T-helper 2 cell treated with Interferon-gamma antibody and Interleukin-4, amounts not matched to agents 5 μg/mL and 100 μg/mL, for 36 hours (primary cell): ENCODE measurements around the gene MAPK11.

Experiments
- DNase-seq: peaks from one replicate; pipeline ENCODE4 v3.0.0; 2021; ENCODE audit warnings: low spot score
- H3K27ac Mint-ChIP-seq: one replicate; pipeline ENCODE4 v1.8.0; 2021; ENCODE audit warnings: mild to moderate bottlenecking, mixed read lengths
- H3K27me3 Mint-ChIP-seq: one replicate; pipeline ENCODE4 v1.8.0; 2021; ENCODE audit warnings: low read depth, mixed read lengths
- H3K36me3 Mint-ChIP-seq: one replicate; pipeline ENCODE4 v1.8.0; 2021; ENCODE audit warnings: low read depth, mixed read lengths
- H3K4me1 Mint-ChIP-seq: one replicate; pipeline ENCODE4 v1.8.0; 2021; ENCODE audit warnings: low read depth, mixed read lengths
- H3K4me3 Mint-ChIP-seq: one replicate; pipeline ENCODE4 v1.8.0; 2022; ENCODE audit warnings: mild to moderate bottlenecking, moderate library complexity, mixed read lengths
- H3K9me3 Mint-ChIP-seq: one replicate; pipeline ENCODE4 v1.8.0; 2021; ENCODE audit warnings: mixed read lengths

The MAPK11 gene

DNA sequence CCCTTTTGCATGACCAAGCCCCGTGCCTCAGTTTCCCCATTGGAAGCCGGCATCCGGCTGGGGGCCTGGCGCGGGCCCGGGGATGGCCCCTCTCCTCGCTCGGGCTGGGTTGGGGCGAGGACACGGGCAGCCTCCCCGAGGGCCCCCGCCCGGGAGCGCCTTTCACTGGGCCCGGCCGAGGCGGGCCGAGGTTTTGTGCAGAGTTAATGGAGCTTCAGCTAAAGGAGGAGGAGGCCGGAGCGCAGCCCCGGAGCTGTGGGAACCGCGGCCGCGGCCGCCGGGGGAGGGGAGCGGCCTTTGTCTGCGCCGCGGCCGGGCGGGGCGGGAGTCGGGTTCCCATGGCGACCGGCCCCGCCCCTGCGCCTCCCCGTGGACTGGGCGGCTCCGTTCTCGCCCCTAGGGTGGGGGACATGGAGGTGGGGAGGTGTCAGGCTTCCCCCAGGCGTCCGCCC, 1.4 kb upstream of the MAPK11 start:
- no peaks in the 10 kb centered on the region for H3K36me3 Mint-ChIP-seq
- H3K4me3 Mint-ChIP-seq = no peak overlapping the region
- H3K27ac Mint-ChIP-seq = no peak overlapping the region
- peak; percentile 42 for DNase-seq
- H3K9me3 Mint-ChIP-seq = no peaks in the 10 kb centered on the region
- H3K27me3 Mint-ChIP-seq = peaks cover 19% of the 10 kb centered on the region
- peaks cover 5% of the 10 kb centered on the region for H3K4me1 Mint-ChIP-seq

DNA sequence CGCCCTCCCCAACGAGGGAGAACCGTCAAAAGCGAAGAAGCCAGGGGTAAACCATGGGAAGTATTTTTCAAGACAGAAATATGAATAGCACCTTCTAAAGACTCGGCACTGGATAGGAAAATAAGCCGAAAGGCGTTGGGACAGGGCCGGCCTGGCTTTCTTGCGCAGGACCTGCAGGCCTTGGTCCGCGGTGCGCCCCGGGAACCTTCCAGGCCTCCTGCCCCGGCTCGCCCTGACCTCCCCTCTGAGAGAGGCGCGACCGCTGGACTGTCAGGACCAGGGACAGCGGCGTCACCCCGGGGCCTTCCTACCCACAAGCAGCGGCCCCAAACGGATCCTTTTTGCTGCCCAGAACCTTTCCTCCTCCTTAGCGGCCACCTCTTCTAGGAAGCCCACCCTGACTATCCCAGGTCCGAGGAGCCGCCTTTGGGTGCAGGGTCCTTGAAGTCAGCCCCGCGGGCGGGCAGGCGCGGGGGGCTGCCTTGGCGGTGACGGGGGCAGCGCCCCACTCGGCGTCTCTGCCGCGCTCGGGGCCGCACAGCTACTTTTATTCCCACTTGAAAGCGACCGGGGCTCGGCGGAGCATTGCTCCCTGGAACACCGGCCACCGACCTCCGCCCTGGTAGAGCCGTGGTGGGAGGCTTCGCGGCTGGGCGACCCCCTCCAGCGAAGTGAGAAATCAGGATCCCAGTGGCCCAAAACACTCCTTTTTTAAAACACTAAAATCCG, 650 bp upstream of the MAPK11 start:
- DNase-seq = peak; percentile 69
- Mint-ChIP-seq H3K27me3 (peaks cover 19% of the 10 kb centered on the region), H3K36me3 (no peaks in the 10 kb centered on the region), H3K4me1 (peaks cover 5% of the 10 kb centered on the region), H3K9me3 (no peaks in the 10 kb centered on the region), H3K4me3 (peak overlapping the region; percentile 71), H3K27ac (no peak overlapping the region)

DNA sequence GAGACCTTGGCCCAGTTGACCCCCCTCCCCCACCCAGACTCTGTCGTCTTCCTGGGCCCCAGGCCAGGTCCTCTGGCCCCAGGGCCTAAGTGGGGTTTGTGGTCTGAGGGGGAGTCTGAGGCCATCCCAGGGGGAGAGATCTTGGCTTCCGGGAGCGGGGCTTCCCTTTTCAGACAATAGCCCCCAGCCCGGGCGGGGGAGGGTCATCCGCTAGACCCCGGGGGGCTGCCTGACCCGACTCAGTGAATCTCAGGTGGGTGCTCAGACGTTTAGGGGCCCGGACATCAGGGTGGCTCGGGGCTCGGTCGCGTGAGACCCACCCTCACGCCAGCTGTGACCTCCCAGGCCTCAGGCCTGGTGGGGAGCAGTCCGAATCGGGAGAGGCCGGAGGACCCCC, 609 bp downstream of the MAPK11 start:
- H3K9me3 Mint-ChIP-seq = no peaks in the 10 kb centered on the region
- no peak for DNase-seq
- no peaks in the 10 kb centered on the region for H3K36me3 Mint-ChIP-seq
- no peak overlapping the region for H3K27ac Mint-ChIP-seq
- H3K27me3 Mint-ChIP-seq = peaks cover 19% of the 10 kb centered on the region
- H3K4me1 Mint-ChIP-seq = peaks cover 5% of the 10 kb centered on the region
- H3K4me3 Mint-ChIP-seq = peak overlapping the region; percentile 70

DNA sequence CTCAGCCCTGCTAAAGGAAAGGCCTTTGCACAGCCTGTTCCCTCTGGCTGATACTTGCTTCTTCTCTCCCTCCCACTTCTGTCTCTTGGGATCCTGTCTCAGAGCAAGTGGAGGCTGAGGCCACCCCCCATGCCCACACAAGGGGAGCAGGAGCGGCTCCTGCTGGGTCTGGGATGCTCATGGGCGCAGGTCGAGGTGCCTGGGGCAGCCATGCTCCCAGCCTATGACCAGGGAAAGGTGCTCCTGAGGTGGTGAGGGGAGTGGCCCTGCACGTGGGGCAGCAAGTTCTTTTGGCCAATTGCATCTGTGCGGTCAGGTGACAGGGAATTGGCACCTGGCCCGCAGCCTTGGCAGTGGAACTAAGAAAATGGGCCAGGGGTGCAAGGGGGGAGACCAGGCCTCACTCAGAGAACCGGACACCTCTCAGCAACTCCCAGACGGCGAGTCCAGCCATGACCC, 1.5 kb downstream of the MAPK11 start:
- no peak for DNase-seq
- Mint-ChIP-seq H3K36me3 (no peaks in the 10 kb centered on the region), H3K9me3 (no peaks in the 10 kb centered on the region), H3K27me3 (peaks cover 13% of the 10 kb centered on the region), H3K4me3 (peak overlapping the region; percentile 36), H3K27ac (no peak overlapping the region), H3K4me1 (peaks cover 2% of the 10 kb centered on the region)

DNA sequence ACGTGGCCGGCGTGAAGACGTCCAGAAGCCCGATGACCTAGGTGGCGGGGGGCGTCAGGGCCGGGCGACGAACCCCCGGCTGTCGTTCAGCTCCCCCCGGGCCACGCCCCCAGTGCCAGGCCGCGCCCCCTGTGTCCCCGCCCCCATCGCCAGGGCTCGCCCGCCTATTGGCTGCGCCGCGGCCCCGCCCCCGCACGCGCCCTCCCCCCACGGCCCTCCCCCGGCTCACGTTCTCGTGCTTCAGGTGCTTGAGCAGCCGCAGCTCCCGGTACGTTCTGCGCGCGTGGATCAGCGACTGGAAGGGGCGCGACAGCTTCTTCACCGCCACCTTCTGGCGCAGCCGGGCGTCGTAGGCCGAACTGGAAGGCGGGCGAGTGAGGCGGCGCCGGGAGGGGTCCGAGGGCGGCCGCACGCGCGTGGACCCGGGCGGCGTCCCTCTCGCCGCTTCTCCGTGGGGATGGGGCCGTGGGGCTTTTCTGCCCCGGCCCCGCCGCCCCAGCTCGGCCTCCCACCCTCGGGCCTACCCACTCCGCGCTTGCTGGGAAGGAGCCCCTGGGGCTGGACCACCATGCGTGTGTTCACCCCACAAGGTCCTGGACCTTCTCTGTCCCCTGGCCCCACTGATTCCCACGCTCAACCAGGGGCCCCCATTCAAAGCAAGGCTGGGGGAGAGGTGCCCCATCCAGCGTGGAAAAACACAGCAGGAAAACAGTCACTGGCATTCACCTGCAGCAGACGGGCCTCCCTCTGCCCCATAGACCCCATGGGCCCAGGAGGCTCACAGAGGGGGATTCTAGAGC, 2.4 kb downstream of the MAPK11 start:
- Mint-ChIP-seq H3K9me3 (no peaks in the 10 kb centered on the region), H3K4me3 (no peak overlapping the region), H3K27ac (no peak overlapping the region), H3K36me3 (no peaks in the 10 kb centered on the region), H3K4me1 (peaks cover under 1% of the 10 kb centered on the region), H3K27me3 (peaks cover 11% of the 10 kb centered on the region)
- no peak for DNase-seq

DNA sequence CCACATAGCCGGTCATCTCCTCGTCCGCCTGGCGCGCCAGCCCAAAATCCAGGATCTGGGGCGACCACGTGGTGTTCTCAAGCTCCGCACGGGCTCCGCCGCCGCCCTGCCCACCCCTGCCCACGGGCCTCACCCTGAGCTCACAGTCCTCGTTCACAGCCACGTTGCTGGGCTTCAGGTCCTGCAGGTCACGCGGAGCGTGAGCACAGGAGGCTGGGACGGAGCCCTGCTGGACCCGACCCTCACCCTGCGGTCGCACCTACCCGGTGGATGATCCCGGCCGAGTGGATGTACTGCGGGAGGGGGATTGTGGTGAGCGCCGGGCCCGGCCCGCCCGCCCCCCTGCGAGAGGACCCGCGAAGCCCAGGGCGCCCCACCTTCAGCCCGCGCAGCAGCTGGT, 3.2 kb downstream of the MAPK11 start:
- Mint-ChIP-seq H3K4me3 (no peak overlapping the region), H3K4me1 (peaks cover 4% of the 10 kb centered on the region), H3K27me3 (peaks cover 14% of the 10 kb centered on the region), H3K27ac (no peak overlapping the region), H3K36me3 (no peaks in the 10 kb centered on the region), H3K9me3 (no peaks in the 10 kb centered on the region)
- no peak for DNase-seq

DNA sequence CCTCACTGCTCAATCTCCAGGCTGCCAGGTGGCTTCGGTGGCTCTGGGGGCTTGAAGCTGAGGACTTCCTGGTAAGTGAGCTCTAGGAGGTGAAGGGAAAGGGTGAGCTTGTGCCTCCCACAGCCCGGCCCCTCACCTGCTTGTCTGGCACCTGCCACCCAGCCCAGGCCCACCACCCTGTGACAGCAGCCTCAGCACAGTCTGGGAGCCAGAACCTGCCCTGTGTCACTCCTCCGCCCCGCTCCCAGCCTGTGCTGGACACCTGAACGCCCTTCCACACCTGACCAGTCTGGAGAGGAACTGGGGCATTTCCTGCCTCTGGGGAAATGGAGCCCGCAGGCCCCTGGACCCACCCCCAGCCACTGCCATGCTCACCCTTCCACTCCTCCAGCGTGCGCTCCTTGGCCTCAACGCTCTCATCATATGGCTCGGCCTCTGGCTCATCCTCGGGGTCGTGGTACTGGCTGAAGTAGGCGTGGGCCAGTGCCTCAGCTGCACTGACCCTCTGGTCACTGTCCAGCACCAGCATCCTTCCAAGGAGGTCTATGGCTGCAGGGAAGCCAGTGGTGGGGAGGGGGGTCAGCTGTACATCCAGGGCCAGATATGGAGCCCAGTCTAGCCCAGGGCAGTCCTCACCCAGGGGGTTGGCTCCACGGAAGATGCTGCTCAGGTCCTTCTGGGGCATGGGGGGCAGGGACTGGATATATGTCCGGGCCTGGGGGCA, 5.1 kb downstream of the MAPK11 start:
- Mint-ChIP-seq H3K4me1 (peaks cover 5% of the 10 kb centered on the region), H3K9me3 (no peaks in the 10 kb centered on the region), H3K27ac (no peak overlapping the region), H3K27me3 (peaks cover 16% of the 10 kb centered on the region), H3K4me3 (no peak overlapping the region), H3K36me3 (no peaks in the 10 kb centered on the region)
- DNase-seq = no peak

DNA sequence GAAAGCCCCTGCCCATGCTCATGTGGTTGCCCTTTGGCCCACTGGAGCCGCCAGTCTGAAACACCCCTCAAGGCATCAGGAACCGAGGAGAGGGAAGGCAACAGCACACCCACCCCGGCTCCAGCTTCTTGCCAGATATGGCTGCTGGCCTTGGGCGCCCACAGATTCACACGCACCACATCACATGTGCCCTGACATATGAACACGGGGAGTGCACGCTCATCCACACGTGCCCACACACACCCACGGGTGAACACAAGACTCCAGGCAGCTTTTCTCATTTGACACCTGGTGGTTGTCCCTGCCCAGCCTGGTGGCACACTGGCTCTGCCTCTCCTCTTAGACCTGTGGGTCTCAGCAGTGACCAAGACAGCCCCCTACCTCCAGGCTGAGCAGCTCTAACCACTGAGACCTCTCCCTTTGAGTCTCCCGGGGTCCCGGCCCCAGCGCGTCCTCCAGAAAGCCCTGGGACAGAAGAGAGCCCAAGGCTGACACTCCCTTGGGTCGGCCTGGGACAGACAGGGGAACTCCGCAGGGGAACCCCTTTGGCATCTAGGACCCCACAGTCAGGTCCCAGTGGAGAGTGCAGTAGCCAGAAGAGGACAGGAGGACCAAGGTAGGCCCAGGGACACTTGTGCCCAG, 6.0 kb downstream of the MAPK11 start:
- peaks cover 5% of the 10 kb centered on the region for H3K4me1 Mint-ChIP-seq
- DNase-seq = no peak
- H3K27me3 Mint-ChIP-seq = peaks cover 16% of the 10 kb centered on the region
- H3K4me3 Mint-ChIP-seq = no peak overlapping the region
- H3K27ac Mint-ChIP-seq = no peak overlapping the region
- no peaks in the 10 kb centered on the region for H3K9me3 Mint-ChIP-seq
- H3K36me3 Mint-ChIP-seq = no peaks in the 10 kb centered on the region

DNA sequence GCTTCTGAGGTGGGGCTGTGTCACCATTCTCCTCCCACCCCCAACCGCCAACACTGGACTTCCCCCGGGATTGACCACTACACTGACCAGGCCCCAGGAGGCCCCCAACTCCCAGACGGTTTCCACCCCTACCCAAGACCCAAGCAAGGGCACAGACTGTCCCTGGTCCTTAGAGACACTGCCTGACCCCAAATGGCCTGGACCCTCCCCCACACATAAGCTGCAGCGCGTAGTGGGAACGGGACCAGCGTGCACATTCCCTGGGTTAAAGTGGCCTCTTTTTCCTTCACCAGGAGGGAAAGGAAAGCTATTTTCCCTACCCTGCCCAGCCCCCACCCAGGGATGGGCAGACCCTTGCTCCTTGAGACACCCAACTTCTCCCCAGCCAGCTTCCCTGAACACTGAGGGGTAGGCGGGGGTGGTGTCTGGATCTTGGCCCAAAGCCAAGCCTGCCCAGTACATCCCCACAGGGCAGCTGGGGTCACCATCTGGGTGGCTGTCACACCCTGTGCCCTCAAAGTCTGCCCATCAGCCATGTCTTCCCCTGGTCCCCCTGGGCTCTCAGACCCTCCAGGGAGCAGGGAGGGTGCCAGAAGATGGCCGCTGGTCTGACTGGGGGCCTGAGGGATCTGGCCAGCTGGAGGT, 7.1 kb downstream of the MAPK11 start:
- no peak for DNase-seq
- Mint-ChIP-seq H3K36me3 (no peaks in the 10 kb centered on the region), H3K4me3 (no peak overlapping the region), H3K27me3 (peaks cover 15% of the 10 kb centered on the region), H3K27ac (no peak overlapping the region), H3K4me1 (peaks cover 5% of the 10 kb centered on the region), H3K9me3 (no peaks in the 10 kb centered on the region)

DNA sequence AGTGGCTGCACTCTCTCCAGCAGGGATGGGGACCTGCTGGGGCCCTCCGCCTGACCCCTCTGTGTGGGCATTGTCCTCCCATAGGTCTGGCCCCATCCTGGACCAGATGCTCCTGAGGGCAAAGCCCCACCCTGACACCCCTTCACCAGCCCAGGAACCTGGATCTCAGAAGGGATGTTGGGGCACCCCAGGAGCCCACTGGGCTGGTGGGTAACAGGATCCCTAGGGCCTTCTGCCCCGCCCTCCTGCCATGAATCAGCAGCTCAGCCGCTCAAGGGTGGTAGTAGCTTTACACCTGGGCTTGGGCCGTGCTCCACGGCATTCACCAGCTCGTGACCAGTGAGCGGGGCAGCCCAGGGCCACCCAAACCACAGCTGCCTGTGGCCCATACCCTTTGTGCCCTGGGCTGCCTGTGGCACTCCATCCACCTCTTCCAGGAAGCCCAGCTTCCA, 7.7 kb downstream of the MAPK11 start:
- Mint-ChIP-seq H3K4me3 (peak overlapping the region; percentile 66), H3K36me3 (no peaks in the 10 kb centered on the region), H3K9me3 (no peaks in the 10 kb centered on the region), H3K4me1 (peaks cover 5% of the 10 kb centered on the region), H3K27ac (no peak overlapping the region), H3K27me3 (peaks cover 14% of the 10 kb centered on the region)
- no peak for DNase-seq

DNA sequence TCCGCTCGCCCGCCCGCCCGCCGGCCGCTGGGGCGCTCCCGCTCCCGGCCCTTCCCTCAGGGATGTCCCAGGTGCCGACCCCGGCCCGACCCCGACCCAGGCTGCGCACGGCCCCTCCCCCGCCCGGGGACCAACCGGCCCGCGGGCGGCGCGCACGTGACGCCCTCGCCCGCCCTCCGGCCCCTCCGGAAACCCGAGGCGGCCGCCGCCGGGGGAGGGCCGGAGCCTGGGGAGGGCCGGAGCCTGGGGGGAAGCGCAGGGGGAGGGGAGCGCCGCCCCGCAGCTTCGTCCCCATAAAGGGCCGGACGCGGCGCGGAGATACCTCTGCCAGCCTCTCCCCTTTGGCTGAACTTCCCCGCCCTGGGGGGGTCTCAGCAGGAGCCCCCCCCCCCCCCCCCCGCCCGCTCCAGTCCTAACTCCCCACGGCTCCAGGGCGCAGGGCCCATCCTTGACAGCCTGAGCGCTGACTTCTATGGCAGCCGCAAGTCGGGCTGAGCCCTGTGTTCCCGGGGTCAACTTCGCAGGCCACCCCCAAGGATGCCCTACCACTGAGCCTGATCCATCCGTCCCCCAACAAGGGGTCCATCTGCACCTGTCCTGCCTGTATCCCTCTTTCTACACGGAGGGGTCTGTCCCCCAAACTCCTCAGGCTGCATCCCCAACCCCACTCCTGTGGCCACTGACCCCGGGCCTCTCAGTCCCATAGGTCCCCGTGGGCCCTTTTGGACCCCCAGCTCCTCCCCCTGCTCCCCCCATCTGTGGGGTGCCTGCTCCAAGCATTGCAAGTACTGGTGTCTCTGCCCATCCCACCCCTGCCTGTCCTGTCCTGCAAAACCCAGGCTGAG, 8.3 kb downstream of the MAPK11 start, which contains the start of gene MAPK12:
MAPK12 (minus strand) TSS at position 69 of the 845 bp plus-strand sequence. CDS start 174 bp downstream, outside the sequence.
- DNase-seq = no peak
- Mint-ChIP-seq H3K4me1 (peaks cover 5% of the 10 kb centered on the region), H3K4me3 (peak within 1 kb of the TSS; percentile 66), H3K36me3 (no peaks in the 10 kb centered on the region), H3K27ac (no peak within 1 kb of the TSS), H3K27me3 (peaks cover 14% of the 10 kb centered on the region), H3K9me3 (no peaks in the 10 kb centered on the region)

DNA sequence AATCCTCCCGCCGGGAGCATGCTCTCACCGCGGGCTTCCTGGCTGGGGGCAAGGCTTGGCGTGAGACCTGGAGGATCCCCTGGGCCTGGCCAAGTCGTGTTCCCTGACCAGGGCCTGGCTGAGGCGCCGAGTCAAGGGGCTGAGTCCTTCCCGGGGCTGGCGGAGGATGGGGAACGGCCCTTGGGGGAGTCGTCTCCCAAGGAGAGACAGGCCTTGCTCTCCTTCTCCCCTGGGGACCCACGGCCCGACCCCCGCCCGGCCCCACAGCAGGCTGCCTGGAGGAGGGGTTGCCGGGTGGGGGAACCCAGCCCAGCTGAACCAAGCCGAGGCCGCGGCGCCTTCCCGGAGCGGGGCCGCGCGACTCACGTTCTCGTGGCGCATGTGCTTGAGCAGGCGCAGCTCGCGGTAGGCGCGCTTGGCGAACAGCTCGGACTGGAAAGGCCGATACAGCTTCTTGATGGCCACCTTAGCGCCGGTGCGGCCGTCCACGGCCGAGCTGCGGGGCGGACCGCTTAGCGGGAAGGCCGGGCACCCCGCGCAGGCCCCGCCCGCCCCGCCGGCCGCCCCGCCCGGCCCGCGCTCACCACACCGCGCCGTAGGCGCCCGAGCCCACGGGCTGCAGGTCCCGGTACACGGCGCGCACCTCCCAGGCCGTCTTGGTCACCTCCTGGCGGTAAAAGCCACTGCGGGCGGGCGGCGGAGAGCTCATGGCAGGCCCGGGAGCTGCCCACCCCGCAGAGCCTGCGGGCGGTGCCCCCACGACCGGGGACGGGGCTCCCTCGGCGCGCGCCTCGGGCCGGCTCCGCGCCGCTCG, 9.2 kb downstream of the MAPK11 start:
- Mint-ChIP-seq H3K4me3 (no peak overlapping the region), H3K27ac (no peak overlapping the region), H3K27me3 (peaks cover 14% of the 10 kb centered on the region), H3K9me3 (no peaks in the 10 kb centered on the region), H3K4me1 (peaks cover 5% of the 10 kb centered on the region), H3K36me3 (no peaks in the 10 kb centered on the region)
- DNase-seq = no peak
